ENCODE measurements around the gene NTSR1.

GRCh38 chr20:62721511-62722370 lies 13.1 kb downstream of the NTSR1 start:
- TF ChIP-seq CTCF (conservative IDR thresholded peaks at IDR 0.05; ENCODE audit: low read depth, low read length): no peak
- no peak for TF ChIP-seq EZH2 (IDR thresholded peaks at IDR 0.05; ENCODE audit: borderline replicate concordance, low read depth, low read length, poor library complexity, severe bottlenecking)
